Measurements from ENCODE around the gene WDR33. TPM values are rescaled to one million over a fixed set of nuclear protein-coding genes. Genes with fewer than 3 reads are reported as not detected.

The WDR33 gene
- total RNA-seq, 1 experiment from 2014 or later: 46.7 TPM

- Mint-ChIP-seq H3K4me1 (ENCODE audit: insufficient read depth, unreplicated experiment) (peaks cover 4% of the 10 kb centered on the region), H3K27me3 (ENCODE audit: insufficient read depth, unreplicated experiment) (no peaks in the 10 kb centered on the region), H3K4me3 (ENCODE audit: unreplicated experiment) (no peak overlapping the region), H3K36me3 (ENCODE audit: insufficient read depth, unreplicated experiment) (no peaks in the 10 kb centered on the region), H3K27ac (ENCODE audit: low read depth, unreplicated experiment) (no peak overlapping the region), H3K9me3 (ENCODE audit: unreplicated experiment) (no peaks in the 10 kb centered on the region)
- ChIA-PET CTCF (interaction anchor here (0.6 to 0.7 kb wide), 3 partner anchors 124 to 1406 kb away, joined by 3 to 4 read pairs (median 3); no protein-coding TSS in a partner anchor), POLR2A (no interaction called here)
- TF ChIP-seq CTCF (IDR thresholded peaks at IDR 0.05; ENCODE audit: unreplicated experiment): no peak
- intact Hi-C loops (cut with micrococcal nuclease): no loop called here
- DNase-seq (ENCODE audit: unreplicated experiment): no peak
- BruUV-seq (replicated peaks): no TSS peak
Observed at GRCh38 chr2:127651971-127652550, 158.9 kb downstream of the WDR33 start.

- no peak overlapping the region for H3K4me3 Mint-ChIP-seq (ENCODE audit: unreplicated experiment)
- H3K27ac Mint-ChIP-seq (ENCODE audit: low read depth, unreplicated experiment): no peak overlapping the region
- no peak for TF ChIP-seq CTCF (IDR thresholded peaks at IDR 0.05; ENCODE audit: unreplicated experiment)
- H3K9me3 Mint-ChIP-seq (ENCODE audit: unreplicated experiment): no peaks in the 10 kb centered on the region
- ChIA-PET POLR2A (no interaction called here), CTCF (interaction anchor here (0.7 to 1.1 kb wide), 2 partner anchors 73 to 123 kb away, joined by 3 to 4 read pairs; no protein-coding TSS in a partner anchor)
- peaks cover 4% of the 10 kb centered on the region for H3K4me1 Mint-ChIP-seq (ENCODE audit: insufficient read depth, unreplicated experiment)
- intact Hi-C loops (cut with micrococcal nuclease): no loop called here
- DNase-seq (ENCODE audit: unreplicated experiment): no peak
- no peaks in the 10 kb centered on the region for H3K27me3 Mint-ChIP-seq (ENCODE audit: insufficient read depth, unreplicated experiment)
- no peaks in the 10 kb centered on the region for H3K36me3 Mint-ChIP-seq (ENCODE audit: insufficient read depth, unreplicated experiment)
- no TSS peak for BruUV-seq (replicated peaks)
Observed at GRCh38 chr2:127651381-127651809, 159.6 kb downstream of the WDR33 start.

Other genes starting within 250 kb of the WDR33 start
- gene GPR17, start 165.0 kb downstream of the WDR33 start, total RNA-seq (2022): not detected in 2 replicates
- not detected in 2 replicates for gene LIMS2, start 135.6 kb downstream of the WDR33 start, total RNA-seq (2022)
- 3.6 and 4.1 TPM in 2 replicates for gene SFT2D3, start 109.7 kb downstream of the WDR33 start, total RNA-seq (2022)
- gene POLR2D, start 47.0 kb upstream of the WDR33 start, total RNA-seq (2022): 31.0 and 34.3 TPM in 2 replicates
- gene AMMECR1L, start 74.8 kb upstream of the WDR33 start, total RNA-seq (2022): 31.1 and 32.6 TPM in 2 replicates
- 18.8 and 23.5 TPM in 2 replicates for gene SAP130, start 216.9 kb upstream of the WDR33 start, total RNA-seq (2022)

Measured in MCF 10A (cell line).